ENCODE measurements around the gene DDX42.

- TF ChIP-seq POLR2A (IDR thresholded peaks at IDR 0.05) (peak; percentile 44), CTCF (IDR thresholded peaks at IDR 0.05) (peak in 1 of 3 donors; percentile 17), EP300 (IDR thresholded peaks at IDR 0.05) (no peak)
Observed at GRCh38 chr17:63774141-63774968, at the start of gene DDX42.
